Left kidney (tissue), 2 donors: ENCODE measurements around the gene PLBD1. TPM values are rescaled to one million over a fixed set of nuclear protein-coding genes. Genes with fewer than 3 reads are reported as not detected.
A peak's percentile ranks its signal among the peaks of the same experiment; 100 is the strongest.

Experiments used
- DNase-seq: peaks from one replicate; pipeline ENCODE4 v3.0.0-alpha.2; 2013
- polyA plus RNA-seq: library from polyadenylated mRNA; unstranded; fragments of 120-200 nt; gene quantifications from one replicate; pipeline ENCODE4 v1.2.1, GENCODE V29; 2013; ENCODE audit not compliant: insufficient read length

PLBD1 gene
- polyA plus RNA-seq, 1 donor: 43.7 TPM

DNA sequence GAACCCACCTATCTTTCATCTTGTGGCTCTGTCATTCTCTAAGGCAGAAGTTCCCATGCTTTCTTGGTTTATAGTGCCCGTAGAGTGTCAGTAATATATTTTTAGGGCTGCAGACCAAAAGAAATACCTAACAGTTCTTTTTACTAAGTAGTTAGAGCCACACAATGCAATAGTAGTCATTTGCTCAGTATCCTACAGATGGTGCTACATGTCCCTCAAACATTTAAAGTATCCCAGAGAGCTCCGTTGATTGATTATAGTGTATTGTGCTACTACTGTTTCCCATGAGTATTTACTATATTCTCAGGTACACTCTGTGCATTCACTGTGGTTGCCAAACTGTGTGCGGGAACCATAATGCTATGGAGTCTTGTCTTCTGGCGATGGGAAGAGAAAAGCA lies 4.7 kb upstream of the PLBD1 start:
- no peak for DNase-seq

- DNase-seq: no peak
Measured at GRCh38 chr12:14571779-14572178, 4.1 kb upstream of the PLBD1 start.

- no peak for DNase-seq
Measured at GRCh38 chr12:14570231-14570630, 2.5 kb upstream of the PLBD1 start.

DNA sequence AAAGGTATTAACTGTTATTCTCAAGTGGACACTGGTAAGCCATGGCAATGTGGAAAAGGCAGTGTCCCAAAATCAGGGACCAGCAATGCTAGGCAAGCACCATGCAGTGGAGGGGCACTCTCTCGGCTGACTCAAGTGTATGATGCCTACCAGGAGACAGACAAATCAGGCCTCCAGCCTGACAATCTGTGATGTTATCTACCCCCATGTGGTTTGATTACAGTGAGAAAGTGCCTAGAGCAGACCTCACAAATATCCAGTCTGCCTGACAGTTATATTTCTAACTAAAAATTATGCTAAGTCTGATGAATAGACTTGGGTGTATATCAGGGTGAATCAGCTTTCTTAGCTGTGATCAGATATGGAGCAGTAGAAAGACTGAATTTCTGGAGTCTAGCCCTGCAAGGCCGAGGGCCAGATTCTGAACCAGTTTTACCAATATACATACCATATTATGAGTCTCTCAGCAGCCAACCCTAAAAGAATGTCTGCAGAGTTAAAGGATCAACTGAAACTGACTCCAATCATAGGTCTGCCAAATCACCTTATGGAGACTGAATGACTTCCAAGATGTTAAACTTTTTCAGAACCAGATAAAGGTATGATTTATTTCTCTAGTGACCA lies 3.2 kb downstream of the PLBD1 start:
- DNase-seq: no peak

DNA sequence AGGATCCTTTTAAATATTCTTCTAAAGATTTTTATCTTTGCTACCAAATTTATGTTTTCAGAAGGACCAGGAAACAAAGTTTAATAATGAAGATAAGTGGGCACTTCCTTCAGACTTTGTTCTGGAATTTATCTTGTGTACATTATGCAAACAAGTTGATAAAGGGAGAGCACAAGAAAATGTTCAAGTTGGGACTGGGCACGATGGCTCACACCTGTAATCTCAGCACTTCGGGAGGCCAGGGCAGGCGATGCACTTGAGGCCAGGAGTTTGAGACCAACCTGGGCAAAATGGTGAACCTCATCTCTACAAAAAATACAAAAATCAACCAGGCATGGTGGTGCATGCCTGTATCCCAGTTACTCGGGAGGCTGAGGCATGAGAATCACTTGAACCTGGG lies 4.6 kb downstream of the PLBD1 start:
- DNase-seq: no peak

- DNase-seq: no peak
Measured at GRCh38 chr12:14562279-14562678, 5.4 kb downstream of the PLBD1 start.

GRCh38 chr12:14561677-14562238 lies 5.9 kb downstream of the PLBD1 start:
- DNase-seq: no peak

GRCh38 chr12:14560904-14561574 lies 6.6 kb downstream of the PLBD1 start:
- DNase-seq: no peak

- no peak for DNase-seq
Measured at GRCh38 chr12:14558473-14558959, 9.2 kb downstream of the PLBD1 start.

DNA sequence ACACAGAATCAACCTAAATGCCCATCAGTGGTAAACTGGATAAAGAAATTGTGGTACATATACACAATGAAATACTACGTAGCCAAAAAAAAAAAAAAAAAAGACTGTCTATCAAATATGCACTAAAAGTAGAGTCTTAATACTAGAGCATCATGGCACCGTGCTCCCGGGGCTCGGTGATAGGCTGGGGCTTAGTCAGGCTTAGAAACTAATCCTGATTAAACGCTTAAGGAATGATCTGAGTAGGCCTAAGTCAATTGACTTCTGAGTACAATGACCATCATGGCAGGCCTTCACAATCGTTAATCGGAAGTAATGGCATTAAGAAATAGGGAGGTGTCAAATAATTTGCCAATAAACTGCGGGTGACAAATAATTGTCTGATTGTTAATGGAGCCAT lies 9.7 kb downstream of the PLBD1 start:
- no peak for DNase-seq

GRCh38 chr12:14554281-14555007 lies 13.2 kb downstream of the PLBD1 start:
- peak; percentile 67 for DNase-seq

DNA sequence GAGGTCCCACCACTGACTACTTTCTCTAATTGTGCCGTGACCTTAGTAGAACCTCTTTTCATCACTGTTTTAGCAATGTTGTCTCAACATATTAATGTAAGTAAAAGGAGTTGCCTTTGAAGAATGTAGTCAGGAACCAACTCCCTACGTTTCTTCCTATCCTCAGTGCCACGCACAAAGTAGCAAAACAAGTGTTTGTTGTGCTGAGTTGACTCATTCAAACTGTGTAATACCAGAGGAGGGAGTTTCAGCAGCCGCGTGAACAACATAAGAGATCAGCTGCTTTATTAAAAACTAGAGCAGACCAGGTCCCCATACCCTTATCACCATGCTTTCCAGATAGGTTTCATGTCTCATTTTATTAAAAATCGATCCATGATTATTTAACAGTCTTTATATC lies 19.1 kb downstream of the PLBD1 start:
- no peak for DNase-seq

GRCh38 chr12:14547571-14547970 lies 20.1 kb downstream of the PLBD1 start:
- DNase-seq: no peak

- DNase-seq: no peak
Measured at GRCh38 chr12:14545144-14546124, 22.2 kb downstream of the PLBD1 start.

- DNase-seq: no peak
Measured at GRCh38 chr12:14540801-14541462, 26.8 kb downstream of the PLBD1 start.

DNA sequence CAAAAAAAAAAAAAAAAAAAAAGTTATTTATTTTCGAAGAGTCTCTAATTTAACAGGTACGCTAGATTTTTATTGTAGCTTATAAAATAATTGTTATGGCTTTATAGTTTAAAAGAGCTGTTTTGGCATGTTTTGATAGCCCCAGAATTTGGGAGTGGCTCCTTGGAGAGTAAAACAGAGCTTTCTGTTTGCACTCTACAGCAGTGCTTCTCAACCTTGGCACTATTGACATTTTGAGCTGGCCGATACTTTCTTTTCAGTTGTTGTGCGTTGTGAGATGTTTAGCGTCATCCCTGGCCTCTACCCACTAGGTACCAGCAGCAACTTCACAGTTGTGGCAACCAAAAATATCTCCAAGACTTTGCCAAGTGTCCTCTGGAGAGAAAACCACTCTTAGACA lies 30.6 kb downstream of the PLBD1 start:
- no peak for DNase-seq

DNA sequence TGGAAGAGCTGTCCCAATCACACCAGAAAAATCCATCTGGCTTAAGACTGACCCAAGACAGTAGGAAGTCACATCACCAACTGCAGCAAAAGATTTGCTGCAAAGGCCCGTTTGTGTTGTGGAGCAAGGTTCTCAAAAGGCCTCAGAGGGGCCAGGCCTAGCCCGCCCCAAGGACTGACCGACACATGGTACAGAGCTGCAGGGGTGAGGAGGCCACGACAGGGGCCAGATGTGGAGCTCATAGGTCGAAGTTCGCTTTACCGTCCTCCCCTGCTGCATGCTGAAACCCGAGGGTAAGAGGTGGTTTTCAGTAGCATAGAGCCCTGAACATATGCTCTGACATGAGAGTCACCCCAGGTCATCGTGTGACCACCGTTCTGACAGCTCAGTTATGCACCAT lies 35.5 kb downstream of the PLBD1 start:
- no peak for DNase-seq

- no peak for DNase-seq
Measured at GRCh38 chr12:14525964-14526363, 41.7 kb downstream of the PLBD1 start.

DNA sequence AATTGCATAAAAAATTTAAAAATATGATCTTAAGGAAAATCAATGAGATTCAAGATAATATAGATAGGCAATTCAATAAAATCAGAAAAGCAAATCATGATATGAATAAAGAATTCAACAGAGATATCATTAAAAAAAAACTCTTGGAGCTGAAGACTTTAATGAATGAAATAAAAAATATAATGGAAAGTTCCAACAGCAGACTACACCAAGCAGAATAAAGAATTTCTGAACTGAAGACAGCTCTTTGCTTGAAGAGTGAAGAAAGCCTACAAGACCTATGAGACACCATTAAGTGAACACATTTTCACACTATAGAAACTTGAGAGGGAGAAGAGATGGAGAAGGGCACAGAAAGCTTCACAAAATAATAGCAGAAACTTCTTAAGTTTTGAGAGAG lies 45.9 kb downstream of the PLBD1 start:
- DNase-seq: no peak

DNA sequence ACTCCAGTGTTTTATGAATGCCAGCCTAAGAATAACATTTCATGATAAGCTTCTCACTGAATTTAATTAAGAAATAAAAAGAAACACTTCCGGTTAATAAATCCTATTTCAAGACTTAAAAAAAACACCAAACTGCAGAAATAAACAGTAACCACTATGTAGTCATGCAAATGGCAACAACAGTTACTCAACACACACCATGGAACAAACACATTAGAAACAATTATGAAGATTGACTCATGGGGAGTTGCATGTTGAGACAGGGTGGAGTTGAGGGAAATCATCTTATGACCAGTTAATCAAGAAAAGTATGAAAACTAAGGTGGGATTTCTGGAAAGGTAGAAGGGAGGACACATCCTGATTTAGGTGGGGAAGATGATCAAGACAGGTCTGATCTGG lies 52.7 kb downstream of the PLBD1 start:
- DNase-seq: no peak

DNA sequence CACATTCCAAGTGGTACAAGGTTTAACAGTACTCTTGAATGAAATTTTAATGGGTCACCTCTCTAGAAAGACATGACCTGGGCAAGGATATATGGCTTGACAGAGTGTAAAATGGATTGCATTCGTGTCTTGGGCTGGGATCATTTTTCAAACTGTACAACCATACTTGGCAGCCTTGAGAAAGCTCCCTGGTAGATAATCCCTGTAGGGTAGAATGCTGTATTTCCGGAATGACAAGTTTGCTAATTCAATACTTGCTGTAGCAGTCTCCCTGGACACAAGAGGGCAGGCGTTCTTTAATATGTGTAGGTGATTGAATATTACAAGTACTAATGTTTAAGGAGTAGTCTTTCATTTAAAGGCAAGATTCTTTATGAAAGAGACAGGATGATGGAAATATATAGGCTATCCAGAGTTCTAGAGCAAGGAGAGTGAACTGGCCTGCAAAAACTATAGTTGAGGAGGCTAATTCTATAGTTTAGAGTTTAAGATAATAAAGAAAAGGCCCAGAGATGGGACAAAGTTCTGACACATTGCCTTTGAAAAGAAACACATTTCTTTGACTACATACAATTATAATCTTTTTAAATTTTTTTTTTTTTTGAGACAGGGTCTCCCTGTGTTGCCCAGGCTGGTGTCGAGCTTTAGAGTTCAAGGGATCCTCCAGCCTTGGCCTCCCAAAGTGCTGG lies 53.4 kb downstream of the PLBD1 start:
- DNase-seq: peak; percentile 72
